ENCODE data around the gene SDHC.

SDHC gene

GRCh38 chr1:161314201-161314981 lies at the start of gene SDHC:
SDHC (plus strand) TSS chr1:161314381; CDS start chr1:161314406, 25 bp downstream.
- peak; percentile 84 for DNase-seq

- no peak for DNase-seq
These were observed 48.9 kb upstream of the SDHC start for GRCh38 chr1:161265305-161265704.

- no peak for DNase-seq
These were observed 48.0 kb upstream of the SDHC start for GRCh38 chr1:161266202-161266601.

- DNase-seq = no peak
These were observed 47.3 kb upstream of the SDHC start for GRCh38 chr1:161266836-161267235.

- no peak for DNase-seq
These were observed 46.9 kb upstream of the SDHC start for GRCh38 chr1:161267321-161267720.

- DNase-seq = no peak
These were observed 40.8 kb upstream of the SDHC start for GRCh38 chr1:161273402-161273801.

- peak; percentile 53 for DNase-seq
These were observed 39.3 kb upstream of the SDHC start for GRCh38 chr1:161274874-161275273.

GRCh38 chr1:161282991-161283390 lies 31.2 kb upstream of the SDHC start:
- DNase-seq = no peak

- no peak for DNase-seq
These were observed 29.1 kb upstream of the SDHC start for GRCh38 chr1:161285113-161285512.

GRCh38 chr1:161285521-161285920 lies 28.7 kb upstream of the SDHC start:
- no peak for DNase-seq

GRCh38 chr1:161287482-161288054 lies 26.6 kb upstream of the SDHC start:
- no peak for DNase-seq

GRCh38 chr1:161290779-161291178 lies 23.4 kb upstream of the SDHC start:
- DNase-seq = no peak

GRCh38 chr1:161297415-161297814 lies 16.8 kb upstream of the SDHC start:
- DNase-seq = no peak

GRCh38 chr1:161298116-161298515 lies 16.1 kb upstream of the SDHC start:
- DNase-seq = no peak

GRCh38 chr1:161299347-161299746 lies 14.8 kb upstream of the SDHC start:
- no peak for DNase-seq

- no peak for DNase-seq
These were observed 13.7 kb upstream of the SDHC start for GRCh38 chr1:161300478-161300877.

GRCh38 chr1:161304927-161305866 lies 9.0 kb upstream of the SDHC start:
- no peak for DNase-seq

GRCh38 chr1:161305867-161306519 lies 8.2 kb upstream of the SDHC start:
- DNase-seq = no peak

GRCh38 chr1:161307230-161307768 lies 6.9 kb upstream of the SDHC start:
- DNase-seq = no peak

- DNase-seq = no peak
These were observed 6.1 kb upstream of the SDHC start for GRCh38 chr1:161307892-161308638.

GRCh38 chr1:161309868-161310267 lies 4.3 kb upstream of the SDHC start, which contains the start of gene MPZ:
MPZ (minus strand) TSS chr1:161309968; CDS start chr1:161309905, 63 bp downstream.
- DNase-seq = no peak
